Measurements from ENCODE around the gene MCRIP1.

Gene MCRIP1

GRCh38 chr17:81821603-81822311, 11.3 kb downstream of the MCRIP1 start:
- no peak for DNase-seq (ENCODE audit: extremely low read depth, low read depth)
- peak; percentile 49 for TF ChIP-seq CTCF (IDR thresholded peaks at IDR 0.05; ENCODE audit: low read depth, low read length)

GRCh38 chr17:81821147-81821546, 11.9 kb downstream of the MCRIP1 start:
- DNase-seq (ENCODE audit: extremely low read depth, low read depth) = no peak
- no peak for TF ChIP-seq CTCF (IDR thresholded peaks at IDR 0.05; ENCODE audit: low read depth, low read length)

- no peak for DNase-seq (ENCODE audit: extremely low read depth, low read depth)
- TF ChIP-seq CTCF (IDR thresholded peaks at IDR 0.05; ENCODE audit: low read depth, low read length) = no peak
These were observed 13.4 kb downstream of the MCRIP1 start for GRCh38 chr17:81819708-81820107.

GRCh38 chr17:81817758-81818147, 15.3 kb downstream of the MCRIP1 start:
- no peak for TF ChIP-seq CTCF (IDR thresholded peaks at IDR 0.05; ENCODE audit: low read depth, low read length)

GRCh38 chr17:81815646-81815986, 17.5 kb downstream of the MCRIP1 start:
- TF ChIP-seq CTCF (IDR thresholded peaks at IDR 0.05; ENCODE audit: low read depth, low read length) = no peak
- DNase-seq (ENCODE audit: extremely low read depth, low read depth) = no peak

More at GRCh38 chr17:81817758-81818147, 15.3 kb downstream of the MCRIP1 start:
- DNase-seq (ENCODE audit: extremely low read depth, low read depth) = no peak

- DNase-seq (ENCODE audit: extremely low read depth, low read depth) = no peak
- TF ChIP-seq CTCF (IDR thresholded peaks at IDR 0.05; ENCODE audit: low read depth, low read length) = no peak
These were observed 18.1 kb downstream of the MCRIP1 start for GRCh38 chr17:81814748-81815645.
